ENCODE results near the gene KRT15.
"Not testable (repeated sequence)": the region's sequence is repeated elsewhere in the genome, so short reads cannot be mapped to it uniquely, and the experiment has no call there.

Gene KRT15

DNA sequence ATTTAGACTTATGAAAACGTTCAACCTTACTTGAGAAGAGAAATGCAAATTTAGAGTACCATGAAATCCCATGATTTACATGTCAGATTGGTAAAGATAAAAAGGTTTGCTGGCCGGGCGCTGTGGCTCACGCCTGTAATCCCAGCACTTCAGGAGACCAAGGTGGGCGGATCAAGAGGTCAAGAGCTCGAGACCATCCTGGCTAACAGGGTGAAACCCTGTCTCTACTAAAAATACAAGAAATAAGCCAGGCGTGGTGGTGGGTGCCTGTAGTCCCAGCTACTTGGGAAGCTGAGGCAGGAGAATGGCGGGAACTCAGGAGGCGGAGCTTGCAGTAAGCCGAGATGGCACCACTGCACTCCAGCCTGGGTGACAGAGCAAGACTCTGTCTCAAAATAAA lies 24.1 kb upstream of the KRT15 start:
- not testable (repeated sequence) for DNase-seq

DNA sequence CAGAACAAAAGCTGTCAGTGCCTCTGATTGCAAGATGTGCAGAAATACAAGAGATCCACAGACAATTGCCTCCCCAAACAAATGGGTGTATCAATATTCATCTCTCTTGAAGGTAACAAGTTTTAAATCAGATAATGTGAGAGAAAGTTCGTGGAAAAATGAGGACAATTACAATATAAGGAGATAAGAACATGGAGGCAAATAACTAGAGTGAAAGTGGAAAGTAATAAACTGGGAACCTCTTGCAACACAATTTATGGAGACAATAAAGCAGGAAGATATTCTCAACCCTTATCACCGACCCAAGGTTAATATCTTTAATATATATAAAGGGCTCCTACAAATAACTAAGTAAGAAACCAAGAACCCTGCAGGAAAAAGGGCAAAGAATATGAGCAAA lies 23.7 kb upstream of the KRT15 start:
- DNase-seq = no peak

DNA sequence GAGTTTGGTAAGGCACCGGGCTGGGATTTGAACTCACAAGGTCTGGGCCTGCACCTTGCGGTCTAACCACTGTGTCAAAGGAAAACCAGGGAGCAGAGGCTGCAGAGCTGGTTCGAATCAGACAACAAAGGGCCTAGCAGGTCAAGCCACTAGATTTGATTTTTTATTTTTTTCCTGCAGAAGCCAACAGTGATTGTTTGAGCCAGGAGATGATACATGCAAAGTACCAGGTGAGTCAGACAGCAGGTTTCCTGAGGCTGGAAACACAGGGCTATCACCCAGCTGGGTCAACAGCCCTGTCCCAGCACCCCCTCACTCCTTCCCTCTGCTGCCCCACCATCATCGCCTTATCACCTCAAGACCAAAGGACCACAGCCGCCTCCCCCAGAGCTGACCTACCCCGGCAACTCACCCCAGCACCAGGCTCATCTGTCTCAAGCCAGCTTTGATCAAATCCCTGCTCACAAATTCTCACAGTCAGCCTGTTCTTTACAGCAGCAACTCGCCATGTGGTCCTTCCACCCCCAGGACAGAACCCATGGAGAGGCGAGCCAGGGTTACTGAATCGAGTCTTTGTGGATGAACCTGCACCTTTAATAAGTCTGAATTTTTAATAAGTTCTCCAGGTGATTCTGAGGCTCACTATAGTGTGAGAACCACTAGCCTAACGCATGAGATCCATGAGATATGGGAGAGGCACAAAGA lies 22.4 kb upstream of the KRT15 start:
- DNase-seq = no peak

DNA sequence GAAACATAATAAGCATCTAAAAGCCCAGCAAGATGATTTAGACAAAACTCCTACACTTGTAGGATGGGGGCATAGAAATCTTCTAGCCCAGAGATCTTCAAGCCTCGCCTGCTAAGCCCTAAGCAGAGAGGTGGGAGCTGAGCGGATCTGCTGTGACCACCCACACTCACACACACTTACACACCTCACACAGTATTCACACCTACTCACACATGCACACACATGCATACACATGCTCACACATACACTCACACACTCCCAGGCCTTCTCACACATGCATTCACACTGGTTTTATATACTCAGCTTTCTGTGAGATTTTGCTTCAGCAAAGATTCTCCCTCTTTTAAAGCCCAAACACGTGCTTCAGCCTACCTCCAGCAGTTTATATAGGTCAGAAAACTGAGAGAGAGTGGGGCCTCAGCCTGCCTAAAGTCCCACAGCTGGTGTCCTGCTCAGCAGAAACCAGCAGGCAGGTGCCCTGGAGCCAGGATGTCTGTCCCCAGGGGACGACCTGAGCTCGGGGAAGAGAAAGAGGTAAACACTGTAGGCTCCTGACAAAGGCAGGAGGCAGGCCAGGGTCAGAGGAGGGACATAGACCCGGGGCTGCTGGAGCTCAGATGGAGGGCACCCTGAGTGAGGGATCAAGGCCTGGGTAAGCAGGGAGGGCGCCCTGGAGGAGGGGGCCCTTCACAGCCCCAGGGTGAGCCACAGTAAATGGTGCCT lies 21.4 kb upstream of the KRT15 start:
- DNase-seq = no peak

DNA sequence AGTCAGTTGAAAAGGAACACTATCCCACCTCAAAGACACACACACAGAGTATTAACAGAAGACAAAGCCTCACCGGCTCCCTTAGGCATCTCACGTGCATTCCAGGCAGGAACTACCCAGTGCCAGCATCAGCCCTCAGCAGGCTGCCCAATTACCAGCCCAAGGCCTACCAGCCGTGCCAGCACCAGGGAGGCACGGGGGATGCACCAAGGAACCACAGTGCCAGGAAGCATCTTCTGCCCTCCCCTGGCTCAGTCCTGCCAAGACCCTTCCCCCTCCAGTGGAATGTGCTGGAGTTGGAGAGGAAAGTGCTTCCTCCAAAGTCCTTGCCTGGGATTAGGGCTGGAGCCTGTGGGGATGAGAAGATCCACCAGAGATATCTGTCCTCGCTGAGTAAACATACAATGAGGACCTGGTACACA lies 20.4 kb upstream of the KRT15 start:
- DNase-seq = peak; percentile 51

DNA sequence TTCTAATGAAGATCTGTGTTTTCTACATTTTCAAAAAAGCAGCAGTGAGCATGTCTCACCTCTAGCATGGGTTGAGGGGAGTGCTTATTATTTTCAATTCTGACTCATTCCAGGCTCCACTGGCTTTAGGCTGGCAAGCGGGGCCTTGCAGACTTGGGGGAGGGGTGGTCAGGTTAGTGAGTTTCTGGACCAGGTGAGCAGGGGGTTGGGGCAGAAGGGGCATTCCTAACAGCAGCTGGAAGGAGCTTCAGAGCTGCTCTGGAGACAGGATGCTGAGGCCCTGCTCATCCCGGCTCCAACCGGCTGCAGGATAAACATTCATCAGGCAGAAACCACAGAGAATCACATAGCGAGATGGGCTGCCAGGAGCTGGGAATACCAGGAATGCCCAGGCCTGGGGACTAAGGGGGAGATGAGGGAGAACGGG lies 19.9 kb upstream of the KRT15 start:
- DNase-seq = peak; percentile 79

DNA sequence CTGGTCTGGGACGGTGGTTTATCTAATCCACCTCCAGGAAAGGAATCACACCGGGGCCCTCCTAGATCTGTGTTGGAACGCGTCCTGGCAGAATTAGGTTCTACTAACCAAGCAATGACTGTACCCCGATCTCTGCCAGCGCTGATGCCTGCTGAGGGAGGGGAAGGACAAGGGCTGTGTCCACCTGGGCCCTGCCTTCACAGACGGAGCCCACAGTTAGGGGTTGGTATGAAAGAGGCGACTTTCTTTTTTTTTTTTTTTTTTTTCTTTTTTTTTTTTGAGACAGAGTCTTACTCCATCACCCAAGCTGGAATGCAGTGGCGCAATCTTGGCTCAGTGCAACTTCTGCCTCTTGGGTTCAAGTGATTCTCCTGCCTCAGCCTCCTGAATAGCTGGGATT lies 19.3 kb upstream of the KRT15 start:
- peak; percentile 59 for DNase-seq

DNA sequence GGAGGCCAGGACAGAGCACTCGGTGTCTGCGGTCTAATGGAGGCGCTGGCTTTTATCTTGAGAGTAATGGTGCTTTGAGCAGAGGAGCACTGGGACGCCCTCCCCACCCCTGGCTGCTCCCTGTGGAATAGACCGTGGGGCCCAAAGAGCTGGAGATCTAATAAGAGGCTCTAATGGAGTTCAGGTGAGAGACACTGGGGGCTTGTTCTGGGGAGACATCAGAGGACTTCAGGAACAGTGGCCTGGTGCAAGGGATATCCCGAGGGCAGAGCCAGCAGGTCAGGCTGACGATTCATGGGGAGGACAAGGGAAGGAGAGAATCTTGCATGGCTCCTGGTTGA lies 18.9 kb upstream of the KRT15 start:
- DNase-seq = no peak

DNA sequence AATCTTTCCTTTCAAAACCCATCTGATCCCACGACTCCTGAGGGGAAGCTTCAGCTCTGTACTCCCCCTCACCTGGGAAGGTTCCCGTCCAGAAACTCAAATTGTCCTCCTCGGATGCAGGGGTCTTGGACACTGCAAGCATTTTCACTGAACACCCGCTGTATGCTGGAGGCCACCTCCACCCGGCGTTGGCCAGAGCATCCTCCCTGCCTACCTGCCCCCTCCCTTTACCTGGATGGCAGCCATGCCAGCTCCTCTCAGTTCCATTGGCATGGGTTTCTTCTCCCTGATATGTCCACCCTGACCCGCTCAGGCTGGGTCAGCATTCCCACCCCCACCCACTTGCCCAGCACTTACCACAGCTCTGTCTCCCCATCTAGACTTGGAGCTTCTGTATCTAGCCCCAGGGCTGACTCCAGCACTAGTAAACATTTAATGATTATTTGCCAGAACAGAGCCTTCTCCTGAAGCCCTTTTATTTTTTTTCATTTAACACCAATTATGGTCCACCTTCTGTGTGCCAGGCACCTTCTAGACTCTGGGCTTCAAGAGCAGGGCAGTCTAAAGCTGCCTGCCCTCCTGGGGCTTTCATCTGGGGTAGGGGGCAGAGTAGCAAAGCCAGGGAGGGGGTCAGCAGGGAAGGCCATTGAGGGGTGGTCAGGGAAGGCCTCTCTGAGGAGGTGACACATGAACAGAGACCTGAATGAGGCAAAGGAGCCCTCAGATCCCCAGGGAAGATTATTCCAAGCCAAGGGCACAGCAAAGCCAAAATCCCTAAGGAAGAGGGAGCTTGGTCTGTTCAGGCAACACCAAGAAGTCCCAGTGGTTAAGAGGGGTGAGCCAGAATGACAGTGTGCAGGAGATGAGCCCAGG lies 18.3 kb upstream of the KRT15 start:
- no peak for DNase-seq

DNA sequence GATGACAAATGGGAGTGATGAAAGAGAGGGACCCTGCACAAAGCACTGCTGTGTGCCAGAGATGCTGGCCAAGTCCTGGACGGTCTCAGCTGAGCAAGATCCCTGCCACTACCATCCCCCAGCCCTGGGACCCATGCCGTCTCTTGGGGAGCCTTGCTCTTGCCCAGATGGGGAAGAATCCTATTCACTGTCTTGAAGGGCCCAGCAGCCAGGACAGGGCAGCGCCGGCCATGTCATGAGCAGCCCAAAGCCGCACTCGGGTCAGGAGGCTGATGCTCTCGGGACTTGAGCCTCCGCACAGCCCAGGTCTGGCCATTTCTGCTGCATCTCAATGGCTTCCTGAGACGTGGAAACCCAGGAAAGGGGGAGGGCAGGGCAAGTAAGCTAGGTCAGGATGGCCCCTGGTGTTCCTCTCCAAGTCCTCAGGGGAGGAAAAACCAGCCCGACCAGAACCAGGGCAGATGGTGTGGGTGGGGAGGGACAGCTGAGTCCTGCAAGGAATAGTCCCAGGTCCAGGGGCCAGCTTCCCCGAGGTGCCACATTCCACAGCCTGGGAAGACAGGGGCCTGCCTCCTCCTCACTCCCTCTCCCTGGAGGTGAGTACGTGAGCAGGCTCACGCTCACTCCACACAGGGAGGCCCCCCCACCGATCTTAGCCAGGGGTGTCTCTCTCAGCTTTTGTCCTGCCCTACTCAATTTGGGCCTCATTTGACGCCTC lies 17.2 kb upstream of the KRT15 start:
- peak; percentile 42 for DNase-seq

DNA sequence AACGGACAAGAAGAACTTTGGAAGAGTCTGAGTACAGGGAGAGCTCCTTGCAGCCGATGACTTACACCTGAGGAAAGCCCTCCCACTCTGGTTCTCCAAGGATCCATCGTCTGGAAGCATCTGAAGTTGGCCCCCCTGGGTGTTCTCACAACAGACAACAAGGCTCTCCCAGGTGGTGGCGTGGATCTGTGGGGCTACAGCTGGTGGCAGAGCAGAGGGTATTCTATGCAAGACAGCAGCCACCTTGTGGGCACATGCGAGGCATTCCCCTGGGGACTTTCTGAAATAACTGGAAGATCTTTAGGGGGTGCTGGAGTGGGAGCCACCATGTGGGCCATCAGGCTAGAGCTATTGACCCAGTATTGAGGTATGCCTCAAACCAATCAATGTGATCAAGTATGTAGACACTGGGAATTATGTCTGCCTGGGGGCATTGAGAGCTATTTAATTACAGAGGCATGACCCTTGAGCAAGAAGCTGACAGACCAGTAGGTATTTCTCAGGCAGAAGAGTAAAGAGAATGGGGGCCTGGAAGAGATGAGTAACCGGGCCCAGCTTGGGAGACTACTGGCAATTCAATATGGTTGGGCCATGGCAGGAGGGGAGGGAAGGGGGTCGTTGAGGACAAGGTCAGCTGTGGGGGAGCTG lies 16.3 kb upstream of the KRT15 start:
- DNase-seq = no peak

DNA sequence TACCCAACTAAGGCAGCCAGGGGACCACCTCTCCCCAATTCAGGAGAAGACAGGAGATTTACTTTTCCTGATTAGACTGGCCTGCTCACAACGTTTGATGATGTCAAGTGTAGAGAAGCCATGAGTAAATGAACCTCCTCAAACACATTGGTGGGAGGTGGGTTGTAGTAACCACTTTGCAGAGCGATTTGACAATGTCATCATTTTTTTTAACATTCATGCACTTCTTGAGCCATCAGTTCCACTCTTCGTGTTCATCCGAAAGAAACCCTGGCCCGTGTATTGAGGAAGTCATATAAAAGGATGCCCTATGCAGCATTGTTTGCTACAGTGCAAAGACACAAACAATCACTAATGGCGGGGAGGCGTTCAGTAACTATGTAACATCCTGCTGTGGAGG lies 14.9 kb upstream of the KRT15 start:
- DNase-seq = no peak

DNA sequence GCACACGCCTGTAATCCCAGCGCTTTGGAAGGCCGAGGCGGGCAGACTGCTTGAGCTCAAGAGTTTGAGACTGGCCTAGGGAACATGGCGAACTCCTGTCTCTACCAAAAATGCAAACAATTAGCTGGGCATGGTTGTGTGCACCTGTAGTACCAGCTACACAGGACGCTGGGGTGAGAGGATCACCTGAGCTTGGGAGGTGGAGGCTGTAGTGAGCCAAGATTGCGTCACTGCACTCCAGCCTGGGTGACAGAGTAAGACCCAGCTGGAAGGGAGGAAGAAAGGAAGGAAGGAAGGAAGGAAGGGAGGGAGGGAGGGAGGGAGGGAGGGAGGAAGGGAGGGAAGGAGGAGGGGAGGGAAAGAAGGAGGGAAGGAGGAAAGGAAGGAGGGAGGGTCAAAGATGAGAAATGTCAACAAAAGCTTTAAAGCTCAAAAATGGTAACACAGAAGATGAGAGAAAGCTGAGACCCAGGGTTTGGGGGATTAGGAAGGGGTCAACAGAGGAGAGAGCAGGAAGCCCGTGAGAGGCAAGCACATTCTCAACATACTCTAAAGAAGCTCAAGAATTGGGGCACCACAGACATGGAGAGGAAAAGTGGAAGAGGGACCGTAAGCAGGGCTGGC lies 14.4 kb upstream of the KRT15 start:
- DNase-seq = no peak

DNA sequence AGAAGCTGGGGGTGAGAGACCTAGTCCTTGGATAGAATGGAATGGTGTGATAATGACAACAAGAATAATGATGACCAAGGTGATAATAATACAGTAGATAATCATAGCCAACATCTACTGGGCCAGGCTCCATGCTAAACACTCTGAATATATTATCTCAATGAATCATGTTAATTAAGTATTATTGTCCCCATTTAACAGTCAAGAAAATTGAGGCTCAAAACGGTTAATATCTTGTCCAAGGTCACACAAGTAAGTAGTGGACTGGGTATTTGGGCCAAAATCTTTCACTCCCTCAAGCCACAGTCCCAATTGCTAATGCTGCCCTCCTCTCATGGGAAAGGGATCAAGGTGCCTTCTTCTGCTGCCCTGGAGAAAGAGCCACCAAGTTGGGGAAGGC lies 13.3 kb upstream of the KRT15 start:
- no peak for DNase-seq

DNA sequence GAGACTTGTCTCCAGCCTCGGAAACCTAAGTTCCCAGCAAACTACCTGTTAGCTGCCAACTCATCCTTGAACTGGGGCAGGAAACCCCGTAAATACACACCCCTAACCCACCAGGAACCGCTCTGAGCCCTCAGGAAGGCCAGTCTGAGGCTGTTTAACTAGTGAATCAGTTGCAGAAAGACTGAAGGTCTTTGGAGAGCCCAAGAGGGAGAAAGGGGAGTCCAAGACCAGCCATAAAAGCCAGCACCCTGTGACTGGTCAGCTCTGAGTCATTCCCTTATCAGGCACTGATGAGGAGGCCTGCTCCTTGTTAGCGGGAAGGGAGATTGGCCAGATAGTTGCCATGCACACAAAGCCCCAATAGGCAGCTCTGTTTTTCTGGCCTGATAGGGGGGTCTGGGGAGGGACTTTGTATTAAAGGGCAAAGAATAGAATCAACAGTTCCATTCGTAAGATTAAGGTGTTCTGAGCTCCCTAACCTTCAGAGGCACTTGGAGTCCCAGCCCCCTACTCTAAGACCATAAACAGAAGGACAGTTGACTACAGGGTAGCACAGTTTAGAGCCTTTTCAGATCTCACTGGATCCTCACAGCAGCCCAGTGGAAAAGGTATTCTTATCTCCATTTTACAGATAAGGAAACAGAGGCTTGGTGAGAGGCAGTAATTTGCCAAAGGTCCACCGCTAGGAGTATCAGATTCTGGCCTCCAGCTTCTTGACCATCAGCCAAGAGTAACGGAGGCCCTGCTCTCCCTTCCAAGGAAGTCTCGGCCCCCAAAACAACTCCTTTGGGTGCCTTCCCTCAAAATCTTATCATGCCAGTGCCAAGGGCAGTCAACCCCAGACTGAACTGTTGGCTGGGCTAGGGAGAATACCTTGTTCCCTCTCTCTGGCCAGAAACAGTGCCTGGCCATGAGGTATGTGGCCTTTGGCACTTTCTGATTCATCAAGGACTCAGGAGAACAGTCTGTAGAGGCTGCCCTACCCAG lies 11.7 kb upstream of the KRT15 start:
- DNase-seq = peak; percentile 77

DNA sequence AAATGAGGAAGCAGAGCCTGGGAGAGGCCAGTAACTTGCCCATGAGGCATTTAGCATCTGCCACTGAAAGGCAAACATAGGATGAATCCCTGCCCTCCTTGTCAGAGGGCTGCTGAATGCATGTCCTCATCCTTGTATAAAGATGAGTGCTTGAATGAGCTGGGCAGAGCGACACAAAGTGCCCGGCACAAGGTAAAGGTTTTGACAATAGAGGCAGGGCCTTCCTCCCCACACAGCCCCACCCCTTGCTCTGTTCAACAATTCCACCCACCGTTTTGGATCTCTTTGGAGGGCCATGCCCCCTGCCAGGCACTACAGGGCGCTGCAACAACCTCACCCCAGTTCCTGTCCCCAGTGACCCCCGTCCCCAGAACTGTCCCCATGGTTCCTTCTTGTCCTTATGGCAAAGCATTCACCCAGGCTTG lies 10.8 kb upstream of the KRT15 start:
- DNase-seq = no peak

DNA sequence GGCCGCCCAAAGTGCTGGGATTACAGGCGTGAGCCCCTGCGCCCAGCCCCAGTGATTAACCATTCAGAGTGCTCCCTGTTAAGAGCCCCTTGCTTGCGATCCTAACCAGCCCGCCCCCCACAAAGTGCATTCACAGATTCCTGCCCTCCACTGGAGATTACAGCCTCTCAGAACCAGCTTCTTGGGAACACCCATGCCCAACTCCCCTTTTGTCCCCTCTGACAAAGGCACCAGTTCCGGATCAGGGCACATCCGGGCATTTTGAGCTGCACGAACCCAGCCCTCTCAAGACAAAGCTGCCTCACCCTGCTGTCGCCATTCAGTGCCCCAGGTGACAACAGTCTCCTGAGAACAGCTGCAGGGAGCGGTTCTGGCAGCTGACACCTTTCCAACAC lies 10.3 kb upstream of the KRT15 start:
- no peak for DNase-seq

DNA sequence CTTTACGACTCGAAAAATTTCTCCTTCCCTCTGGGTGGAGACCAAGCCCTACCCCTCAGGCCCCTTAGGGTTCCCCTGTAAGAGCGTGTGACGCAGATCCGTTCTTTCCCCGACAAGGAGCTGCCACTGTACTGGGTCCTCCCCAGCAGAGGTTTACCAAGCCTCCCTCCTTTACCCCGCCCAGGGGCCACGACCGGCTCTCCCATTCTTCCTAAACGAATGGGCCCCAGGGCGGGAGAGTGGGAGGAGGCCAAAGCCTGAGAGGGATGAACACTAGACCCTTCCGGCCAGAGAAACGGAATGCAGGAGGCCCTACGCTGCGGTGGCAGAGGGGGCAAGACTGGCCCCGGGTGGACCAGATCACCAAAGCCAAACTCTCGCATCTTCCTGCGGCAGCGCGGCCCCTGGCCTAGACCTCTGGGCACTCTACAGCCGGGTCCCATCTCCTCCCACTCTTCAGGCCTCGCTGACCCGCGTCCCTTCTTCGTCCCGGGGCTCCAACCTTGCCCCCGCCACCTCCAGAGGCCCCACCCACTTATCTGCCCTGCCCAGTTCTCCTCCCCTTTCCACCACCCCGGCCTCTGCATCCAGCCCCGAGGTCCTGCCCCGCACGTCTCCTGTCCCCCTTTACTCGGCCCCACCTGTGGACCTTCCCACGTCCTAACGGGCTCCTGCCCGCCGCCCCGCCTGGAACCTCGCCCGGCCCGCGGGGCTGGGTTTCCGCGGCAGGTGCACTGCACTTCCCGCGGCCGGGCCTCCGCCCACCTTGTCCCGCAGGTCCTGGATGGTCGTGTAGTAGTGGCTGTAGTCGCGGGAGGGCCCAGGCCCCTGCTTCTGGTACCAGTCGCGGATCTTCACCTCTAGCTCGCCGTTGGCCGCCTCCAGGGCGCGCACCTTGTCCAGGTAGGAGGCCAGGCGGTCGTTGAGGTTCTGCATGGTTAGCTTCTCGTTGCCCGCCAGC lies 8.7 kb upstream of the KRT15 start:
- DNase-seq = no peak

DNA sequence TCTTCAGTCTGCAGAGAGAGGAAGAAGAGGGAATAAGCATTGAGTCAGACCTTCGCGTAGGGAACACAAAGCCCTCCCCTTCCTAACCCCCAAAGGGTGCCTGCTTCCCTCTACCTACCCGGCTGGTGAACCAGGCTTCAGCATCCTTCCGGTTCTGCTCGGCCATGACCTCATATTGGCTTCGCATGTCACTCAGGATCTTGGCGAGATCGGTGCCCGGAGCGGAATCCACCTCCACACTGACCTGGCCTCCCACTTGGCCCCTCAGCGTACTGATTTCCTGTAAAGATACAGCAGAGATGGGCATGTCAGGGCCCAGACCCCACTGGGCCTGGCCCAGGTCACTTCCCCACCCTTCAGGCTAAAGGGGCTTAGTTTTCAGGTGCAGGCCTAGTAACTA lies 5.6 kb upstream of the KRT15 start:
- no peak for DNase-seq

DNA sequence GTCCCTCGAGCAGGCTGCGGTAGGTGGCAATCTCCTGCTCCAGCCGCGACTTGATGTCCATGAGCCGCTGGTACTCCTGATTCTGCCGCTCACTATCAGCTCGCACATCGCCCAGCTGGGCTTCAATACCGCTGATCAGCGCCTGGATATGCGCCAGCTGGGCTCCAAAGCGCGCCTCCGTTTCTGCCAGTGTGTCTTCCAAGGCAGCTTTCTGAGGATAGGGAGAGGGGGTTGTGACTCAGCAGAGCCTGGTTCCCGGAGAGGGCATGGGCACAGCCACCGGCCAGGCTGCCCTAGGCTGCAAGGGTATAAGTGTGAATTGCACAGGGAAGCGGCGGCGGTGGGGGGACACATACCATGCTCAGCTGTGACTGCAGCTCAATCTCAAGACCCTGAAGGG lies 5.1 kb upstream of the KRT15 start:
- no peak for DNase-seq
